Ovary (tissue), 3 donors: ENCODE data around the gene PPM1D.

ENCODE experiments used
- CTCF ChIP-seq, 3 donors: fragments of 450-650 bp in 2 of 3; fragments of 200-600 bp in 1 of 3; IDR thresholded peaks; one replicate each; pipeline versions ENCODE4 v1.5.1 to v1.8.0; 2016 to 2022; ENCODE audit warnings: antibody characterized with exemption in 3 of 3, mild to moderate bottlenecking in 1 of 3
- POLR2A ChIP-seq: fragments of 450-650 bp; IDR thresholded peaks from one replicate; pipeline ENCODE4 v1.6.1; 2017; ENCODE audit warnings: antibody characterized with exemption, mild to moderate bottlenecking, moderate library complexity
- donor health status: DM: no; HTN: no; CAD: no.

- TF ChIP-seq CTCF (IDR thresholded peaks at IDR 0.05), result no peak
- no peak for TF ChIP-seq POLR2A
These were observed 53.6 kb downstream of the PPM1D start for GRCh38 chr17:60653569-60653968.
